HG03060 (cell line): ENCODE results near the gene TRAF3IP1.
"Not testable (repeated sequence)": the region's sequence is repeated elsewhere in the genome, so short reads cannot be mapped to it uniquely, and the experiment has no call there.

Experiments
- ATAC-seq: cut with Tn5 transposase; IDR thresholded peaks from one replicate; pipeline ENCODE4 v1.9.1; 2021; ENCODE audit warnings: low read depth, moderate number of reproducible peaks; ENCODE audit not compliant: unreplicated experiment

The TRAF3IP1 gene

GRCh38 chr2:238370823-238371372 is 50.6 kb downstream of the TRAF3IP1 start:
- no peak for ATAC-seq

- not testable (repeated sequence) for ATAC-seq
Measured at GRCh38 chr2:238372277-238372676, 52.0 kb downstream of the TRAF3IP1 start.

- no peak for ATAC-seq
Measured at GRCh38 chr2:238376884-238377391, 56.6 kb downstream of the TRAF3IP1 start.

- ATAC-seq = no peak
Measured at GRCh38 chr2:238378230-238379095, 58.1 kb downstream of the TRAF3IP1 start.

GRCh38 chr2:238379096-238379810 is 58.9 kb downstream of the TRAF3IP1 start:
- no peak for ATAC-seq

- ATAC-seq = no peak
Measured at GRCh38 chr2:238380336-238380735, 60.0 kb downstream of the TRAF3IP1 start.

- no peak for ATAC-seq
Measured at GRCh38 chr2:238380785-238381184, 60.5 kb downstream of the TRAF3IP1 start.

- ATAC-seq = no peak
Measured at GRCh38 chr2:238381341-238382115, 61.2 kb downstream of the TRAF3IP1 start.

GRCh38 chr2:238382381-238382781 is 62.1 kb downstream of the TRAF3IP1 start:
- no peak for ATAC-seq

GRCh38 chr2:238383135-238383534 is 62.8 kb downstream of the TRAF3IP1 start:
- no peak for ATAC-seq

GRCh38 chr2:238383743-238384380 is 63.5 kb downstream of the TRAF3IP1 start:
- no peak for ATAC-seq

- ATAC-seq = no peak
Measured at GRCh38 chr2:238387332-238387731, 67.0 kb downstream of the TRAF3IP1 start.

- ATAC-seq = no peak
Measured at GRCh38 chr2:238388794-238389193, 68.5 kb downstream of the TRAF3IP1 start.

GRCh38 chr2:238389988-238390589 is 69.8 kb downstream of the TRAF3IP1 start:
- no peak for ATAC-seq

- ATAC-seq = no peak
Measured at GRCh38 chr2:238391042-238391689, 70.8 kb downstream of the TRAF3IP1 start.

GRCh38 chr2:238396663-238397062 is 76.3 kb downstream of the TRAF3IP1 start:
- ATAC-seq = no peak

- ATAC-seq = no peak
Measured at GRCh38 chr2:238397356-238397755, 77.0 kb downstream of the TRAF3IP1 start.

GRCh38 chr2:238398577-238398976 is 78.3 kb downstream of the TRAF3IP1 start:
- ATAC-seq = no peak

GRCh38 chr2:238399094-238399493 is 78.8 kb downstream of the TRAF3IP1 start:
- ATAC-seq = no peak
